HG03354 (cell line): ENCODE results near the gene P2RX2.
"Not testable (repeated sequence)": the region's sequence is repeated elsewhere in the genome, so short reads cannot be mapped to it uniquely, and the experiment has no call there.

Experiments used
- ATAC-seq: cut with Tn5 transposase; IDR thresholded peaks from one replicate; pipeline ENCODE4 v1.9.1; 2021; ENCODE audit warnings: mild to moderate bottlenecking; ENCODE audit not compliant: unreplicated experiment, poor library complexity, severe bottlenecking

Gene P2RX2

GRCh38 chr12:132582582-132583410 lies 35.8 kb upstream of the P2RX2 start:
- ATAC-seq: no peak

DNA sequence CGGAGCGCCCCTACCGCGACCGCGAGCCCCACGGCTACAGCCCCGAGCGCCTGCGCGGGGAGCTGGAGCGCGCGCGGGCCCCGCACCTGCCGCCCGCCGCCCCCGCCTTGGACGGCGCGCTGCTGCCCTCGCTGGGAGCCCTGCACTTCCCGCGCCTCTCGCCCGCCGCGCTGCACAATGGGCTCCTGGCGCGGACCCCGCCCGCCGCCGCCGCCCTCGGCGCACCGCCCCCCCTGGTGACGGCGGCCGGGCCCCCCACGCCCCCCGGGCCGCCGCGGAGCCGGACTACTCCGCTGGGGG lies 35.2 kb upstream of the P2RX2 start:
- no peak for ATAC-seq

DNA sequence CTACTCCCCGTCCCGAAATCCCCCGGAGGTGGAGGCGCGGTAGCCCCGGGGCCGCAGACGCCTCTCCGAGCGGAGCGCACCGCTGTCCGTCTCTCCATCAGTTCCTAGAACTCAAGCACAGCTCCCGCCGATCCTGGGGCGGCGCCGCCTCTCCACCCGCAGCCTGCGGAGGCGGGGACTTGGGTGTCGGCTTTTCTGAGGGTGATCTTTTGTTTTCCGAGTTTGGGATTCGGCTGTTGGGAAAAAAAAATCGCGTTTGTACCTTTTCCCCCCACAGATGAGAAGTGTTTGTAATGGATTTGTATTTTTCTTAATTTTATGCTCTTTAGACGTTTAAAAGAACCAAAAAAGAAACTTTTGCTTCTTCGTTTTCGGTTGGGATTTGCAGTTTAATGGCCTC lies 34.8 kb upstream of the P2RX2 start:
- ATAC-seq: no peak

DNA sequence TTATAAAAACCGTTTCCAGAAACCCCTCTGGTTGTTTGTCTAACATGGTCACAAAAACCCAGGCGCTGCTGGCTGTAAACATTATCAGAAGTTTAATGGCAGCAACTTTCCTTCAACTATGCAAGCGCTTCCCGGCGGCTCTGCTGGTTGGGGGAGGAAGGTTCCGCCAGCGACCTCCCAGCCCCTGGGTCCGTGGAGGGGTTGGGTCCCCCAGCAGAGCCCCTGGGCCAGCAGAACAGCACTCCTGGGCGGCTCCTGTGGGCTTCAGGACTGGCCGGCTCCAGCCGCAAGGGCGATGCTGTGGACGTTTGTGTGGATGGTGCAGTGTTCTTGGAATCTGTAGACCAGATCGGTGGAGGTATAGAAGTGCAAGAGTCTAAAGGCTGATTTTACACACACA lies 34.1 kb upstream of the P2RX2 start:
- ATAC-seq: no peak

DNA sequence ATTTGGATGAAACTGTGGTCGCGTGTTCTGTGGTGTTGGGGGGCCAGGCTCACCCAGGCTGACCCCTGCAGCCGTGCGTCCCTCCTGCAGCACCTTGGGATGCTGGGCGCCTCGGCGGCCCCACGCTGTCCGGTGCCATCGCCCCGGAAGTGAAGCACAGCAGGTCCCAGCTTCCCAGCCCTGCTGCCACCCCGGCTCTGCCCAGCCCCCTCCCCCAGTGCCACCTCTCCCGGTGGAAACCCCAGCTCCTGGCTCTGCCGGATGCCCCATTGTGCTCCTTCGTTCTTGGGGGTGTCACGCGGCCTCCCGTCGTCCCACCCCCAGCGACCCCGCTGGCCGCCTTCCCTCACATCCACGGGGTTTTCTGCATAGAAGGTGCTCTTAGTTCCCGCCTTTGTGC lies 33.4 kb upstream of the P2RX2 start:
- no peak for ATAC-seq

DNA sequence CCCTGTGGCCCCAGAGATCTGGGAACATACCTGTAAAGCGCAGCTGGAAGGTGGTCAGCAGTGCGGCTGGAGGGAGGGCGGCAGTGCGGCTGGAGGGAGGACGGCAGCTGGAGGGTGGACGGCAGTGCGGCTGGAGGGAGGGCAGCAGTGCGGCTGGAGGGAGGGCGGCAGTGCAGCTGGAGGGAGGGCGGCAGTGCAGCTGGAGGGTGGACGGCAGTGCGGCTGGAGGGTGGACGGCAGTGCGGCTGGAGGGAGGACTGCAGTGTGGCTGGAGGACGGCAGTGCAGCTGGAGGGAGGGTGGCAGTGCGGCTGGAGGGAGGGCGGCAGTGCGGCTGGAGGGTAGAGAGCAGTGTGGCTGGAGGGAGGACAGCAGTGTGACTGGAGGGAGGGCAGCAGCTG lies 31.6 kb upstream of the P2RX2 start:
- ATAC-seq: no peak

DNA sequence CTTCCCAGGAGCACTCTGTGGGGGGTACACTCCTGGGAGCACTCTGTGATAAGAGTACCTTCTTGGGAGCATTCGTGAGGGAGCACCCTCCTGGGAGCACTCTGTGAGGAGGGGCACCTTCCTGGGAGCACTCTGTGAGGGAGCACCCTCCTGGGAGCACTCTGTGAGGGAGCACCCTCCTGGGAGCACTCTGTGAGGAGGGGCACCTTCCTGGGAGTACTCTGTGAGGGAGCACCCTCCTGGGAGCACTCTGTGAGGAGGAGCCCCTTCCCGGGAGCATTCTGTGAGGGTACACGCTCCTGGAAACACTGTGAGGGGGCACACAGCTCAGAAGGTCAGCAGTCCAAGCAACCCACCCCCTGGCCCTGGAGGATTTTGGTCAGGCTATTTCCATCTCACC lies 30.8 kb upstream of the P2RX2 start:
- ATAC-seq: no peak

- ATAC-seq: no peak
Measured at GRCh38 chr12:132588319-132588718, 30.3 kb upstream of the P2RX2 start.

DNA sequence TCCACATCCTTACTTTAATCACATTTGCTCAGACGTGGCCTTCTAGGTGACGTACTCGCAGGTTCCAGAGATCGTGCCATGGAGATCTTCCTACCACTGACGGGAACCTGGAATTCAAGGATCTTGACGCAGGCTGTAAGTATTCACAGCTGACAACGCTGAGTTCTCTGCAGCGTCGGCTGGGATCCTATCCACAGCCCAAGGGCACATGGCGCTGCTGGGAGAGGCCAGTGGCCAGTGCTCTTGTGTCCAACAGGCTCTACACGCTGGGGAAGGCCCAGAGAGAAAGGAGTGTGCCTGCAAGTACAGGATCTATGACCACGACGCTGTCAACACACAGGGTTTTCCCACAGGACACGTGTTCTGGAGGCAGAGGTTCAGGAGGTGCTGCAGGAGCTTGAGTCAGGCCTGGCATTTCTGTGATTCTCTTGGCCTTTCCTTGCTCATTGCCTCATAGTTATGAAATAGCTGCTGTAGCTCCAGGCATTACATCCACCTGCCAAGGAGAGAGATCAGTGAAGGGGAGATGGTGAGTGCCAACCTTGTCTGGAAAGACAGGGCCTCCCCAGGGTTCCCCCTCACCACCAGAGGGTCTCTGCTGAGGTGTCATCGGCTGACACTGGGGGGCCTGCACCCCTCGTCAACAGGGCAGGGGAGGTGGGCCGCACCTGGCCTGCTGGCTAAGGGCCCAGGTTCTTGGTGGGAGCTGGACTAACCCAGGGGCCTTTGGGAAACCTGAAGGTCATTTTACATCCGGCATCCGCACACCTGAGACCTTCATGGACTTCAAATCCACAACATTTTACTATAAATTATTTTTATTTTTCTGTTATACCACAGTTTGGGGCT lies 29.5 kb upstream of the P2RX2 start:
- no peak for ATAC-seq

DNA sequence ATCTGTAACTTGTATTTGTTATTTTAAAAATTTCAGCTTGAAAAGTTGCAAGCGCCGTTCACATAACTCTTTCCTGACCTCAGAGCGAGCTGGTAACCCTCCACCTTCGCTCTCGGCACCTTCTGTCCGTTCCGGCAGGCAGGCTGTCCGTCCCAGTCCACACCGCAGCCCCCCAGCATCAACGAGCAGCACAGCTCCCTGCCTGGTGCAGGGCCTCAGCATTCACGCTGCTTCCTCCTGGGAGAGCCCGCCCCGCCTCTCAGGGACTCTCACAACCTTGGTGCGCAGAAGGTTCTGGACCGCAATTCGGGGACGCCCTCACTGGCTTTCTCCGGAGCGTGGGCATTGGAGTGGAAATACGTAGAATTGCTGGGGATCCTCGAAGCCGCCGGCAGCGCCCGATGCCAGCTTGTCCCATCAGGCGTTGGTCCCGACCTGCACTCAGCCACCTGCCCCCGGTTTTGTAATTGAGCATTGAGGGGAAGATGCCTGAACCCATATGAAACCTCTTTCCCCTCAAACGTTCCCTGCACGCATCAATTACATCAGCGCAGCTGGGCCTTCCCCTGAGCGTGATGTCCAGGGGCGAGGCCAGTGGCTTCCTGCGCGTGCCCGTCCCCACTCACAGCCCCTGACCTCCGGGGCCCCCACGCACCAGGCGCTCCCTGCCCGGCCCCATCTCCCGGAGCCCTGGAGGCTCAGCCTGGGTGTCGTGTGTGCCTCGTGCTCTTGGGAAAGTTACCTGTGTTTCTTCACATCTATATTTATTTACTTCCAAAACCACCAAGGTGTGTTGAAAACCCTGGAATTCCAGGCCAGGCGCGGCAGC lies 27.3 kb upstream of the P2RX2 start:
- no peak for ATAC-seq

GRCh38 chr12:132592282-132592970 lies 26.1 kb upstream of the P2RX2 start:
- ATAC-seq: no peak

- ATAC-seq: no peak
Measured at GRCh38 chr12:132593071-132593470, 25.5 kb upstream of the P2RX2 start.

DNA sequence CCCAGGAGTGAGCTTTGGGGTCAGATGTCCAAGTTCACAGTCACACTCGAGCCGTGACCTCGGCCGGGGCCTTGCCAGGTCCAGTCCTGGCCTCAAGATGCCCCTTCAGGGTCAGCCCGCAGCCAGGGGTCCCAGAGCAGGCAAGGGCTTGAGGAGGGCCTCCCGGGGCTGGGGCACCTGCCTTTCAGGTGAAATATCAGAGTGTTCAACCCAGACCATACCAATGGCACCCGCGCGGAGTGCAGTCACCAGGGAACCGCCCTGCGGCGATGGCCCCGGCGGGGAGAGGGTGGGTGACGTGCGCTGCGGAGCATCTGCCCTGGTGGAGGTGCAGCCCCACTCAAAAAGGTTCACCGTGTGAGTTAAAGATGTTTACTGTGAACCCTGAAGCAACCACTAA lies 25.1 kb upstream of the P2RX2 start:
- no peak for ATAC-seq

GRCh38 chr12:132593938-132594358 lies 24.6 kb upstream of the P2RX2 start:
- peak; percentile 66 for ATAC-seq

DNA sequence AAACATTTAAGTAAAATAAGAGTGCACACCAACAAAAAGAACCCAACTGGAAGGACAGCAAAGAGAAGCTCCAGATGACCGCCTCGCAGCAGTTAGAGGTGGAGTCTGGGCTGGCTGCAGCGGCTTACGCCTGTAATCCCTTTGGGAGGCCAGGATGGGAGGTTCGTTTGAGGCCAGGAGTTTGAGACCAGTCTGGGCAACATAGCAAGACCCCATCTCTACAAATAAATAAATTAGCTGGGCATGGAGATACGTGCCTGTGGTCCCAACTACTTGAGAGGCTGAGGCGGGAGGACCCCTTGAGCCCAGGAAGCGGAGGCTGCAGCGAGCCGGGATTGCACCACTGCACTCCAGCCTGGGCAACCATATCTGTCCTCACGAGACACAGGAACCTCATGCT lies 23.4 kb upstream of the P2RX2 start:
- ATAC-seq: no peak

DNA sequence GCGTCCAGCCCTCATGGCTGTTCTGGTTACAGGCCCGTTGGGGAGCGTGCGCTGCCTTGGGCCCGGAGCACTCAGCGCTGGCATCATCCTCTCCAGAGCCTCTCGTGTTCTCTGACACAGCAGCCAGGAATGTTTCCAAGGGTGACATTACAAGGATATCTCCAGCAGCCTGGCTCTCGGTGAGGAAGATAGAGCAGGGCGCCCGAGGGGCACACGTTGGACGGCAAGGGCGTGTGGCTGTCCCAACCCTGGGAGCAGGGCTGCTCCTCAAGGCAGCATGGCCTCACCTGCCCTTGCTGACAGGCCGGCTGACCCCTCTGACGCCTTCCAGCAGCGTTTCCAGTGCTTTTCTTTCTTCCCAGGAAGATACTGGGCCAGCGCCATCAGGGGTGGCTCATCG lies 22.6 kb upstream of the P2RX2 start:
- ATAC-seq: no peak

DNA sequence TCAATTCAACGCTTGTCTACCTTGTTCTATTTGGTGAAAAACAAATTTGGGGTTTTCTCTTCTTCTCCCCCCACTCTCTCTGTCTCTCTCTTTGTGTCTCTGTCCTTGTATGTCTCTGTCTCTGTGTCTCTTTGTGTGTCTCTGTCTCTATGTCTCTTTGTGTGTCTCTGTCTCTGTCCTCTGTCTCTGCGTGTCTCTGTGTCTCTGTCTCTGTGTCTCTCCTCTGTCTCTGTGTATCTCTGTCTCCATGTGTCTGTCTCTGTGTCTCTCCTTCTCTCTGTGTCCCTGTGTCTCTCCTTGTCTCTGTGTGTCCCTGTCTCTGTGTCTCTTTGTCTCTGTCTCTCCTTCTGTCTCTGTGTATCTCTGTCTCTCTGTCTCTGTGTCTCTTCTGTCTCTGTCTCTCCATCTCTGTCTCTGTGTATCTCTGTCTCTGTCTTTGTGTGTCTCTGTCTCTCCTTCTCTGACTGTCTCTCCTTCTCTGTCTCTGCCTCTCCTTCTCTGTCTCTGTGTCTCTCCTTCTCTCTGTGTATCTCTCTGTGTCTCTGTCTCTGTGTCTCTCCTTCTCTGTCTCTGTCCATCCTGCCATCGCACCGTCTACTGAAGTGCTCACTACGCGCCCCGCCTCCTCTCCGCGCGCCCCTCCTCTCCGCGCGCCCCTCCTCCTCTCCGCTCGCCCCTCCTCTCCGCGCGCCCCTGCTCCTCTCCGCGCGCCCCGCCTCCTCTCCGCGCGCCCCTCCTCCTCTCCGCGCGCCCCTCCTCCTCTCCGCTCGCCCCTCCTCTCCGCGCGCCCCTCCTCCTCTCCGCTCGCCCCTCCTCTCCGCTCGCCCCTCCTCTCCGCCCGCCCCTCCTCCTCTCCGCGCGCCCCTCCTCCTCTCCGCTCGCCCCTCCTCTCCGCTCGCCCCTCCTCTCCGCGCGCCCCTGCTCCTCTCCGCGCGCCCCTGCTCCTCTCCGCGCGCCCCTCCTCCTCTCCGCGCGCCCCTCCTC lies 21.0 kb upstream of the P2RX2 start:
- ATAC-seq: no peak

DNA sequence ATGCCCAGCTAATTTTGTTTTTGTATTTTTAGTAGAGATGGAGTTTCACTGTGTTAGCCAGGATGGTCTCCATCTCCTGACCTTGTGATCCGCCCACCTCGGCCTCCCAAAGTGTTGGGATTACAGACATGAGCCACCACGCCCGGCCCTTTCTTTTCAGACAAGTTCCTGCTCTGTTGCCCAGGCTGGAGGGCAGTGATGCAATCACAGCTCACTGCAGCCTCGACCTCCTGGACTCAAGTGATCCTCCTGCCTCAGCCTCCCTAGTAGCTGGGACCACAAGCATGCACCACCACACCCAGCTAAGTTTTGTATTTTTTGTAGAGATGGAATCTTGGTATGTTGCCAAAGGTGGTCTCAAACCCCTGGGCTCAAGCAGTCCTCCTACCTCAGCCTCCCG lies 19.1 kb upstream of the P2RX2 start:
- ATAC-seq: not testable (repeated sequence)
